T-helper 1 cell treated with Interleukin-12 subunit alpha and Interleukin-12 subunit beta and Interleukin-4 antibody, amounts not matched to agents 30 ng/mL and 1 ng/mL, for 36 hours (primary cell): Measurements from ENCODE around the gene DDC. TPM values are rescaled to one million over a fixed set of nuclear protein-coding genes. Genes with fewer than 3 reads are reported as not detected.
"Not testable (repeated sequence)": the region's sequence is repeated elsewhere in the genome, so short reads cannot be mapped to it uniquely, and the experiment has no call there.

Experiments
- intact Hi-C: fragments of 100-400 bp; cut with micrococcal nuclease; formaldehyde crosslinking; loops from one replicate; pipeline ENCODE4 v1.15.1; 2024
- total RNA-seq: library from RNA; stranded (reverse); gene quantifications from 2 replicates; pipeline ENCODE4 v1.2.3, GENCODE V29; 2022

Gene DDC
- total RNA-seq, 1 donor from 2014 or later, result not detected

GRCh38 chr7:50591098-50591479 is 25.9 kb upstream of the DDC start:
- intact Hi-C loops, result no loop called here

GRCh38 chr7:50590535-50590934 is 25.3 kb upstream of the DDC start:
- intact Hi-C loops, result no loop called here

- intact Hi-C loops, result no loop called here
Measured at GRCh38 chr7:50589364-50589763, 24.2 kb upstream of the DDC start.

GRCh38 chr7:50588937-50589336 is 23.7 kb upstream of the DDC start:
- intact Hi-C loops, result no loop called here

- intact Hi-C loops, result no loop called here
Measured at GRCh38 chr7:50587737-50588136, 22.5 kb upstream of the DDC start.

- intact Hi-C loops, result no loop called here
Measured at GRCh38 chr7:50584793-50585408, 19.7 kb upstream of the DDC start.

GRCh38 chr7:50584386-50584785 is 19.2 kb upstream of the DDC start:
- intact Hi-C loops, result no loop called here

GRCh38 chr7:50583295-50583694 is 18.1 kb upstream of the DDC start:
- intact Hi-C loops, result not testable (repeated sequence)

- intact Hi-C loops, result not testable (repeated sequence)
Measured at GRCh38 chr7:50582271-50582670, 17.1 kb upstream of the DDC start.

- intact Hi-C loops, result not testable (repeated sequence)
Measured at GRCh38 chr7:50580666-50581065, 15.5 kb upstream of the DDC start.

- intact Hi-C loops, result no loop called here
Measured at GRCh38 chr7:50580057-50580456, 14.9 kb upstream of the DDC start.

GRCh38 chr7:50578105-50578504 is 12.9 kb upstream of the DDC start:
- intact Hi-C loops, result loop anchor here (10.0 kb wide), 1 partner anchor 407 kb away; no protein-coding TSS in a partner anchor

- intact Hi-C loops, result loop anchor here (10.0 kb wide), 1 partner anchor 407 kb away; no protein-coding TSS in a partner anchor
Measured at GRCh38 chr7:50577569-50577968, 12.4 kb upstream of the DDC start.

- intact Hi-C loops, result loop anchor here (10.0 kb wide), 1 partner anchor 408 kb away; no protein-coding TSS in a partner anchor
Measured at GRCh38 chr7:50576388-50576787, 11.2 kb upstream of the DDC start.

- intact Hi-C loops, result no loop called here
Measured at GRCh38 chr7:50567715-50568261, 2.6 kb upstream of the DDC start.

GRCh38 chr7:50565977-50566376 is 772 bp upstream of the DDC start:
- intact Hi-C loops, result no loop called here

- intact Hi-C loops, result no loop called here
Measured at GRCh38 chr7:50565559-50565916, 333 bp upstream of the DDC start.

- intact Hi-C loops, result no loop called here
Measured at GRCh38 chr7:50564171-50564570, 1.0 kb downstream of the DDC start.

- intact Hi-C loops, result no loop called here
Measured at GRCh38 chr7:50562136-50562535, 3.1 kb downstream of the DDC start.

GRCh38 chr7:50560865-50561351 is 4.3 kb downstream of the DDC start:
- intact Hi-C loops, result no loop called here

- intact Hi-C loops, result no loop called here
Measured at GRCh38 chr7:50559881-50560280, 5.3 kb downstream of the DDC start.

- intact Hi-C loops, result no loop called here
Measured at GRCh38 chr7:50558294-50559053, 6.7 kb downstream of the DDC start.

- intact Hi-C loops, result no loop called here
Measured at GRCh38 chr7:50557099-50557498, 8.1 kb downstream of the DDC start.
